Testis (tissue), 5 donors: ENCODE data around the gene NLK. TPM values are rescaled to one million over a fixed set of nuclear protein-coding genes. Genes with fewer than 3 reads are reported as not detected.

ENCODE experiments used
- DNase-seq: peaks from one replicate; pipeline ENCODE4 v3.0.0-alpha.2; 2019
- H3K27ac ChIP-seq, 2 donors: fragments of 200-600 bp; sonication (generic); one replicate each; pipeline ENCODE4 v1.5.1; 2019
- H3K27me3 ChIP-seq: fragments of 200-600 bp; sonication (generic); one replicate; pipeline ENCODE4 v1.5.1; 2019
- H3K36me3 ChIP-seq: fragments of 200-600 bp; sonication (generic); one replicate; pipeline ENCODE4 v1.5.1; 2017; ENCODE audit warnings: low read depth; ENCODE audit errors: missing control alignments
- H3K4me1 ChIP-seq: fragments of 200-600 bp; sonication (generic); one replicate; pipeline ENCODE4 v1.5.1; 2019
- H3K4me3 ChIP-seq, 2 donors: fragments of 200-600 bp; sonication (generic); one replicate each; pipeline ENCODE4 v1.5.1; 2017 to 2019
- H3K9me3 ChIP-seq: fragments of 200-600 bp; sonication (generic); one replicate; pipeline ENCODE4 v1.5.1; 2017
- POLR2A ChIP-seq: fragments of 450-650 bp; IDR thresholded peaks from one replicate; pipeline ENCODE4 v1.6.1; 2017; ENCODE audit warnings: antibody characterized with exemption, mild to moderate bottlenecking, moderate library complexity
- WGBS, 2 donors: methylation state at CpG; one replicate each; pipeline ENCODE4 v1.1.5; 2018; 5-methylcytosine and 5-hydroxymethylcytosine counted together
- intact Hi-C: fragments of 100-400 bp; cut with DNase I; formaldehyde crosslinking; loops from one replicate; pipeline ENCODE4 v1.15.1; 2023; ENCODE audit warnings: low total_unique reads
- long read RNA-seq, 2 donors: transcript quantifications; one replicate each; lab custom pipeline, GENCODE V29; 2026
- polyA plus RNA-seq: library from polyadenylated mRNA; stranded (reverse); fragments of 350-450 nt; fragmentation: Illumina TruSeq; extraction: RNeasy Lipid Tissue Mini Kit (QIAGEN cat#74804); gene quantifications from one replicate; pipeline ENCODE4 v1.2.3, GENCODE V29; 2014; ENCODE audit warnings: low read depth, low replicate concordance; ENCODE audit not compliant: insufficient read depth
- total RNA-seq, 2 donors: library from RNA; depleted of rRNA; stranded (reverse); fragments of >200 nt; gene quantifications; one replicate each; pipeline ENCODE4 v1.2.3, GENCODE V29; 2016
- TF ChIP-seq, protein P1 (sequence below), 3 experiments: fragments of 450-650 bp in 2 of 3; fragments of 200-600 bp in 1 of 3; sonication (generic) in 1 of 3; IDR thresholded peaks; one replicate each; pipeline ENCODE4 v1.5.1; 2016 to 2019; ENCODE audit warnings: antibody characterized with exemption in 3 of 3, mild to moderate bottlenecking in 2 of 3, moderate library complexity in 1 of 3

Gene NLK
- total RNA-seq (10 to 100 TPM; 47.0 to 54.4 TPM), polyA plus RNA-seq (40.8 TPM)
- long read RNA-seq, donor 1, full-length matches to known transcripts: 6 of 6 reads
- long read RNA-seq, donor 1, partial matches to known transcripts: 0 of 6 reads
- long read RNA-seq, donor 1, other reads (novel, unspliced or antisense): 0 of 6 reads
- long read RNA-seq, donor 2, full-length matches to known transcripts: 8 of 8 reads
- long read RNA-seq, donor 2, partial matches to known transcripts: 0 of 8 reads
- long read RNA-seq, donor 2, other reads (novel, unspliced or antisense): 0 of 8 reads

DNA sequence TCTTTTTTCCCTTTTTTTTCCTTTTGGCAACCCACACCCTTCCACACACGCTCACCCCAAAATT, at the start of gene NLK:
Gene NLK, plus strand, starts transcription at position 21 of the 64 bp plus-strand sequence. CDS start 197 bp downstream, outside the sequence.
- Histone ChIP-seq H3K27me3 (no peaks in the 10 kb centered on the region), H3K36me3 (no peaks in the 10 kb centered on the region), H3K27ac (peak within 1 kb of the TSS; percentile 92), H3K4me1 (peaks cover 17% of the 10 kb centered on the region), H3K4me3 (peak within 1 kb of the TSS; percentile 89 to 92), H3K9me3 (no peaks in the 10 kb centered on the region)
- DNase-seq: no peak
- intact Hi-C loops: no loop called here
- 58 to 61% methylated on average over 1 of the region's 1 CpG for WGBS, 2 donors
- TF ChIP-seq, protein P1, sequence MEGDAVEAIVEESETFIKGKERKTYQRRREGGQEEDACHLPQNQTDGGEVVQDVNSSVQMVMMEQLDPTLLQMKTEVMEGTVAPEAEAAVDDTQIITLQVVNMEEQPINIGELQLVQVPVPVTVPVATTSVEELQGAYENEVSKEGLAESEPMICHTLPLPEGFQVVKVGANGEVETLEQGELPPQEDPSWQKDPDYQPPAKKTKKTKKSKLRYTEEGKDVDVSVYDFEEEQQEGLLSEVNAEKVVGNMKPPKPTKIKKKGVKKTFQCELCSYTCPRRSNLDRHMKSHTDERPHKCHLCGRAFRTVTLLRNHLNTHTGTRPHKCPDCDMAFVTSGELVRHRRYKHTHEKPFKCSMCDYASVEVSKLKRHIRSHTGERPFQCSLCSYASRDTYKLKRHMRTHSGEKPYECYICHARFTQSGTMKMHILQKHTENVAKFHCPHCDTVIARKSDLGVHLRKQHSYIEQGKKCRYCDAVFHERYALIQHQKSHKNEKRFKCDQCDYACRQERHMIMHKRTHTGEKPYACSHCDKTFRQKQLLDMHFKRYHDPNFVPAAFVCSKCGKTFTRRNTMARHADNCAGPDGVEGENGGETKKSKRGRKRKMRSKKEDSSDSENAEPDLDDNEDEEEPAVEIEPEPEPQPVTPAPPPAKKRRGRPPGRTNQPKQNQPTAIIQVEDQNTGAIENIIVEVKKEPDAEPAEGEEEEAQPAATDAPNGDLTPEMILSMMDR (IDR thresholded peaks at IDR 0.05): no peak
- TF ChIP-seq POLR2A: no peak

- TF ChIP-seq POLR2A: no peak
- TF ChIP-seq, protein P1 (IDR thresholded peaks at IDR 0.05): no peak
- no peak overlapping the region for H3K4me3 ChIP-seq
- no peaks in the 10 kb centered on the region for H3K9me3 ChIP-seq
- H3K27ac ChIP-seq: no peak overlapping the region
- peaks cover 5% of the 10 kb centered on the region for H3K4me1 ChIP-seq
- 61 to 77% methylated on average over 3 of the region's 3 CpGs for WGBS, 2 donors
- no peaks in the 10 kb centered on the region for H3K27me3 ChIP-seq
- intact Hi-C loops: no loop called here
- H3K36me3 ChIP-seq: no peaks in the 10 kb centered on the region
- no peak for DNase-seq
These were observed 49.2 kb upstream of the NLK start for GRCh38 chr17:27993161-27993695.

DNA sequence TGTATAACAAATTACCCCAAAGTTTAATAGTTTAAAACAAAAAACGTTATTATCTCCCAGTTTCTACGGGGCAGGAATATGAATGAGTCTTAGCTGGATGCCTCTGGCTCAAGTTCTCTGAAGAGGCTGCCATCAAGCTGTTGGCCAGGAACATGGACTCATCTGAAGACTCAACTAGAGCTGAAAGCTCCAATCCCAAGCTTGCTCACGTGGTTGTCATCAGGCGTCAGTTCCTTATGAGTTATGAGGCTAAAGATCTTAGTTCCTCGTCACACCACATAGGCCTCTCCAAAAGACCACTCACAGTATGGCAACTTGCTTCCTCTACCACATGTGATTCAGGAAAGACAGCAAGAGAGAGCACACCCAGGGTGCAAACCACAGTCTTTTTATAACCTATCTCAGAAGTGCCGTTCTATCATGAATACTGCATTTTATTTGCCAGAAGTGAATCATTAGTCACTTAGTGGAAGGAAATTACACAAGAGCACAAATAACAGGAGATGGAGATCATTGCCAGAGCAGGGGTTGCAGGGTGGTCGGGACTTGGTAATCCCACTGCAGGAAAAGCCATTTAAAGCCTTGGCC, 48.7 kb upstream of the NLK start:
- H3K27ac ChIP-seq: no peak overlapping the region
- 75 to 87% methylated on average over 7 of the region's 7 CpGs for WGBS, 2 donors
- H3K4me1 ChIP-seq: peaks cover 5% of the 10 kb centered on the region
- intact Hi-C loops: no loop called here
- no peaks in the 10 kb centered on the region for H3K27me3 ChIP-seq
- H3K4me3 ChIP-seq: no peak overlapping the region
- no peak for DNase-seq
- no peaks in the 10 kb centered on the region for H3K9me3 ChIP-seq
- TF ChIP-seq, protein P1 (IDR thresholded peaks at IDR 0.05): no peak
- no peak for TF ChIP-seq POLR2A
- no peaks in the 10 kb centered on the region for H3K36me3 ChIP-seq

- Histone ChIP-seq H3K4me1 (peaks cover 5% of the 10 kb centered on the region), H3K36me3 (no peaks in the 10 kb centered on the region), H3K27me3 (no peaks in the 10 kb centered on the region), H3K9me3 (no peaks in the 10 kb centered on the region), H3K27ac (no peak overlapping the region), H3K4me3 (no peak overlapping the region)
- TF ChIP-seq POLR2A: no peak
- TF ChIP-seq, protein P1 (IDR thresholded peaks at IDR 0.05): no peak
- DNase-seq: no peak
- intact Hi-C loops: no loop called here
- WGBS, 2 donors: 43 to 48% methylated on average over 1 of the region's 1 CpG
These were observed 47.9 kb upstream of the NLK start for GRCh38 chr17:27994586-27994985.

- intact Hi-C loops: no loop called here
- H3K4me1 ChIP-seq: peaks cover 5% of the 10 kb centered on the region
- 0 to 50% methylated on average over 1 of the region's 1 CpG for WGBS, 2 donors
- H3K9me3 ChIP-seq: no peaks in the 10 kb centered on the region
- H3K27ac ChIP-seq: no peak overlapping the region
- H3K36me3 ChIP-seq: no peaks in the 10 kb centered on the region
- no peak for DNase-seq
- H3K4me3 ChIP-seq: no peak overlapping the region
- TF ChIP-seq POLR2A: no peak
- TF ChIP-seq, protein P1 (IDR thresholded peaks at IDR 0.05): no peak
- H3K27me3 ChIP-seq: no peaks in the 10 kb centered on the region
These were observed 46.9 kb upstream of the NLK start for GRCh38 chr17:27995554-27995953.
